GM12891 (cell line): ENCODE data around the gene PYROXD2.

ENCODE experiments used
- POLR2A ChIP-seq: IDR thresholded peaks from 2 replicates; pipeline ENCODE4 v1.6.1; 2011; ENCODE audit warnings: low read depth, low read length, control low read depth
- POLR2AphosphoS5 ChIP-seq: IDR thresholded peaks from 2 replicates; pipeline ENCODE4 v1.6.1; 2011; ENCODE audit warnings: low read depth, low read length, control low read depth

- no peak for TF ChIP-seq POLR2AphosphoS5
- TF ChIP-seq POLR2A = no peak
These were observed 40.6 kb downstream of the PYROXD2 start for GRCh38 chr10:98374217-98374985.
